Airway epithelial cell (primary cell): ENCODE measurements around the gene PTCH2. TPM values are rescaled to one million over a fixed set of nuclear protein-coding genes. Genes with fewer than 3 reads are reported as not detected.

Source experiments
- total RNA-seq: library from RNA; depleted of rRNA; stranded (reverse); fragments of >200 nt; gene quantifications from 2 replicates; pipeline ENCODE4 v1.2.3, GENCODE V29; 2015

Gene PTCH2
- not detected in 2 replicates for total RNA-seq

GRCh38 chr1:44842862-44843655 lies at the start of gene PTCH2:
Gene PTCH2, minus strand, starts transcription at chr1:44843253. Its CDS starts 321 bp downstream, at chr1:44842932.

DNA sequence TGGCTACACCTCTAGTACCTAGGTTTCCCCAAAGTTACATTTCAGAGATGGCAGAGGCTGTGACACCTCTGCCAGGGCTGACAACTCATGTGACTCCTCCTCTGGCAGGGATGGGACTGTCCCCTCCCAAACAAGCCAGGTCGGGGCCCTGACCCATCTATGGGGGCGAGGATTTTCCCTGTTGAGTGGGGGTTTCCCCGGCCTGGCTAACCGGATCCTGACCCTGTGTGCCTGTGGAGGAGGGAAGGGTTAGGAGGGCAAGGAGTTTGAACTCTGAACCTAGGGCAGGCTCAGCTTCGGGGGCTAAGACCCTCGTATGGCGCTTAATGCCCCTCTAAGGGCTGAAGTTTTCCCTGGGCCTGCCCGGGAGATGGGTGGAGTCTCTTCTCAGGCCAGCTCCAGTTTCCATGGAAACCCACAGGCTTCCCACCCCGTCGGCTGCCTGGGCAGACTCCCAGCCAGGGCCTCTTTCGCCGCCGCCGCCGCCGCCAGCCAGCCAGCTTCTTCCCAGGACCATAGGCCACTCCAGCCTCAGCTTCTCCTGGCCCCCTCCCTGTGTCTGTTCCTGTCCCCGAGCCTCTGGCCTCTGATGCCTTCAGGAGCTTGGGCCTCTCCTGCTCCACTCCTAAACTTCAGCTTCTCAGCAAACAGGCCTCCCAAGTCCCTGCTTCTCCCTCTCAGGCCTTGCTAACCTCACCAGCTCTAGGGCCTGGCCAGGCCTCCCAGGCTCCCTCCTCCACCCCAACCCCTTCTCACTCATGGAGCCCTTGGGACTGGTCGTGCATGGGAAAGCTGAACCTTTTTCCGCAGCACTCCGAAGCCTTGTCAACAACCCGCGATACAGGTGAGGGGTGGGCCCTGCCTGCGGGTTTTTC lies 34.8 kb downstream of the PTCH2 start, which contains the start of gene BTBD19:
TSS of gene BTBD19 (plus strand) at position 461 of the 875 bp plus-strand sequence. CDS start at position 759, 298 bp downstream.

GRCh38 chr1:44806704-44807363 lies 36.2 kb downstream of the PTCH2 start, which contains the start of gene DYNLT4:
Gene DYNLT4, minus strand, starts transcription at chr1:44807351. Its CDS starts 683 bp downstream, at chr1:44806668.

GRCh38 chr1:44799770-44800584 lies 43.1 kb downstream of the PTCH2 start, which contains the start of gene PLK3:
Gene PLK3, plus strand, starts transcription at chr1:44800377. Its CDS starts 87 bp downstream, at chr1:44800464.

GRCh38 chr1:44788120-44788860 lies 54.8 kb downstream of the PTCH2 start, which contains the start of gene BEST4:
Gene BEST4, minus strand, starts transcription at chr1:44788170. Its CDS starts 465 bp downstream, at chr1:44787705.

GRCh38 chr1:44775078-44775929 lies 67.7 kb downstream of the PTCH2 start, which contains the start of gene RPS8:
Gene RPS8, plus strand, starts transcription at chr1:44775540. Its CDS starts 57 bp downstream, at chr1:44775597.

Other genes with a start within 250 kb of the PTCH2 start
- 6.1 and 7.1 TPM in 2 replicates for gene TMEM53, start 168.8 kb downstream of the PTCH2 start, total RNA-seq
- not detected in 2 replicates for gene ARMH1, start 168.5 kb downstream of the PTCH2 start, total RNA-seq
- gene RNU5D-1, start 112.1 kb downstream of the PTCH2 start, total RNA-seq = not detected in 2 replicates
- 33.5 and 38.5 TPM in 2 replicates for gene KIF2C, start 103.4 kb downstream of the PTCH2 start, total RNA-seq
- gene RPS8, start 67.7 kb downstream of the PTCH2 start, total RNA-seq = 2,641 and 2,737 TPM in 2 replicates
- gene BEST4, start 55.1 kb downstream of the PTCH2 start, total RNA-seq = 0.05 and 0.07 TPM in 2 replicates
- gene PLK3, start 42.9 kb downstream of the PTCH2 start, total RNA-seq = 35.7 and 40.8 TPM in 2 replicates
- gene DYNLT4, start 35.9 kb downstream of the PTCH2 start, total RNA-seq = not detected in 2 replicates
- 0.84 and 1.2 TPM in 2 replicates for gene BTBD19, start 34.7 kb downstream of the PTCH2 start, total RNA-seq
- 29.9 and 38.3 TPM in 2 replicates for gene EIF2B3, start 143.3 kb upstream of the PTCH2 start, total RNA-seq
- 22.2 and 22.4 TPM in 2 replicates for gene HECTD3, start 168.1 kb upstream of the PTCH2 start, total RNA-seq
- 85.9 and 92.1 TPM in 2 replicates for gene UROD, start 169.0 kb upstream of the PTCH2 start, total RNA-seq